NCI-H146 (cell line): ENCODE measurements around the gene CCL15.
A peak's percentile ranks its signal among the peaks of the same experiment; 100 is the strongest.
"Not testable (repeated sequence)": the region's sequence is repeated elsewhere in the genome, so short reads cannot be mapped to it uniquely, and the experiment has no call there.

Experiments used
- DNase-seq: peaks from one replicate; lab custom pipeline; 2025; lab: John Stamatoyannopoulos, UW

CCL15 gene

GRCh38 chr17:36001110-36001771 lies at the start of gene CCL15:
Gene CCL15 (minus strand): TSS chr17:36001553. CDS start chr17:36001492, 61 bp downstream.
- DNase-seq: no peak

- DNase-seq: no peak
Measured at GRCh38 chr17:36049643-36050042, 48.3 kb upstream of the CCL15 start.

- DNase-seq: no peak
Measured at GRCh38 chr17:36048066-36048465, 46.7 kb upstream of the CCL15 start.

- no peak for DNase-seq
Measured at GRCh38 chr17:36036235-36036634, 34.9 kb upstream of the CCL15 start.

- DNase-seq: no peak
Measured at GRCh38 chr17:36034127-36034526, 32.8 kb upstream of the CCL15 start.

GRCh38 chr17:36030956-36031355 lies 29.6 kb upstream of the CCL15 start:
- DNase-seq: no peak

GRCh38 chr17:36027761-36028160 lies 26.4 kb upstream of the CCL15 start:
- DNase-seq: no peak

- DNase-seq: no peak
Measured at GRCh38 chr17:36024106-36024869, 22.9 kb upstream of the CCL15 start.

GRCh38 chr17:36019423-36019822 lies 18.1 kb upstream of the CCL15 start:
- no peak for DNase-seq

- DNase-seq: no peak
Measured at GRCh38 chr17:36017799-36018198, 16.4 kb upstream of the CCL15 start, which contains the start of gene CCL23. Gene CCL23 (minus strand): TSS chr17:36017972. CDS start chr17:36017897, 75 bp downstream.

GRCh38 chr17:36016555-36016954 lies 15.2 kb upstream of the CCL15 start:
- no peak for DNase-seq

- DNase-seq: not testable (repeated sequence)
Measured at GRCh38 chr17:36015895-36016294, 14.5 kb upstream of the CCL15 start.

GRCh38 chr17:36014946-36015345 lies 13.6 kb upstream of the CCL15 start:
- DNase-seq: no peak

GRCh38 chr17:36011201-36011600 lies 9.8 kb upstream of the CCL15 start:
- no peak for DNase-seq

- no peak for DNase-seq
Measured at GRCh38 chr17:36008998-36009665, 7.8 kb upstream of the CCL15 start.

GRCh38 chr17:36004594-36005108 lies 3.3 kb upstream of the CCL15 start:
- DNase-seq: no peak

- DNase-seq: no peak
Measured at GRCh38 chr17:36002631-36003030, 1.3 kb upstream of the CCL15 start.

GRCh38 chr17:36001862-36002603 lies 680 bp upstream of the CCL15 start:
- peak; percentile 4 for DNase-seq

GRCh38 chr17:36000732-36001109 lies 632 bp downstream of the CCL15 start:
- no peak for DNase-seq

- no peak for DNase-seq
Measured at GRCh38 chr17:35998756-35999155, 2.6 kb downstream of the CCL15 start.

- DNase-seq: no peak
Measured at GRCh38 chr17:35998018-35998545, 3.3 kb downstream of the CCL15 start.

- DNase-seq: not testable (repeated sequence)
Measured at GRCh38 chr17:35995346-35995745, 6.0 kb downstream of the CCL15 start.
